Activated CD4-positive, alpha-beta T cell treated with anti-CD3 and anti-CD28 coated beads for 24 hours (primary cell): ENCODE measurements around the gene RAPGEF3.

Experiments used
- DNase-seq, 2 donors: peaks; one replicate each; pipeline ENCODE4 v3.0.0-alpha.2; 2020; ENCODE audit warnings: low read depth in 2 of 2

Gene RAPGEF3

DNA sequence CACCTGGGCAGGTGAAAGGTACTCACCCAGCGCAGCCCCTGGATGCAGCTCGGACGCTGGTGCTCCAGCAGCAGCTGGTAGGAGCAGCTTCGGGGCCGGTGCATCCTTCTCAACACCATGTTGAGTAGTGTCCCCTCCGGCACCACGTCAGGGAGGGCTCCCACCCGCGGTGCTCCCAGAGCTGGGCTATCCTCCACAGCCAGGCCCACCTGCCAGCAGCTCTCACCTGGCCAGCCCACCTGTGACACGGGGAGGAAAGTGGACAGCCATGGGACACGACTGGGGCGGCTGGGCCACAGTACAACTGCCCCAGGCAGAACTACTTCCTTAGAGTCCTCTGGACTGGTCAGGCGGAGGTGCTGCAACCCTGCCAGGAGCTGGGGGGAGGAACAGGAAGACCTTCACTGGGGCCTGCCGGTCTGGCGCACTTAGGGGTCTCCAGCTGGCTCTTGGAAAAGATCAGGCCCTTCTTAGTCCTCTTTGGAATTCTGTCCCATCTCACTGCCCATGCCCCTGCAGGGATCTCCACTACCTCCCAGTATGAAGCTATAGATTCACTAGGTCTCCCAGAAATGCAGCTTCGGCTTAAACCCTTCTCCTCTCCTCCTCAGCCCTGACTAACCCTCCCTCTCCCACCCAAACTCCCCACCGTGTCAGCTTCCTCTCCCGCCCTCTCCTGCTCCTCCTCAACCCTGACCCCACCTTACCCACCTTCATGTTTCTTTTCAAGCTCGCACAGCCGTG, 668 bp downstream of the RAPGEF3 start:
- no peak for DNase-seq

DNA sequence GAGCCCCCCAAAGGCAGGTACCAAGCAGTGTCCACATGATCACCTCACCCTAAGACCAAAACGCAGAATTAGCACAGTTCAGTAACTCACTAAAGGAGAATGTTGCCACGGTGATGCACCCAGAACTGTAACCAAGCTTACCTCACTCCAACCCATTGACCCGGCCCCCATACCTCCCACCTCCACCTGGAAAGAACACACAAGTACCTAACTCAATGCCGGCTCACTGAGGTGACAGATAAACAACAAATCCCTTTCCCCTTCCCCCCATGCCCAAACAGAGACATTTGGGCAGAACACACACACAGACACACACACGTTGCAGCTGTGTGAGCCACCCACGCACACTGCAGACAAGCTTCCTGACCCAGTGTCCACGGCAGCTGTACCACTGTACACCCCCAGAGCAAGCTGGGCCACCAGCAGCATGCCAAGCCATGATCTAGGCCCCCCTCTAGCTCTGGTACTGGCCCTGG, 1.3 kb downstream of the RAPGEF3 start:
- DNase-seq, result no peak

DNA sequence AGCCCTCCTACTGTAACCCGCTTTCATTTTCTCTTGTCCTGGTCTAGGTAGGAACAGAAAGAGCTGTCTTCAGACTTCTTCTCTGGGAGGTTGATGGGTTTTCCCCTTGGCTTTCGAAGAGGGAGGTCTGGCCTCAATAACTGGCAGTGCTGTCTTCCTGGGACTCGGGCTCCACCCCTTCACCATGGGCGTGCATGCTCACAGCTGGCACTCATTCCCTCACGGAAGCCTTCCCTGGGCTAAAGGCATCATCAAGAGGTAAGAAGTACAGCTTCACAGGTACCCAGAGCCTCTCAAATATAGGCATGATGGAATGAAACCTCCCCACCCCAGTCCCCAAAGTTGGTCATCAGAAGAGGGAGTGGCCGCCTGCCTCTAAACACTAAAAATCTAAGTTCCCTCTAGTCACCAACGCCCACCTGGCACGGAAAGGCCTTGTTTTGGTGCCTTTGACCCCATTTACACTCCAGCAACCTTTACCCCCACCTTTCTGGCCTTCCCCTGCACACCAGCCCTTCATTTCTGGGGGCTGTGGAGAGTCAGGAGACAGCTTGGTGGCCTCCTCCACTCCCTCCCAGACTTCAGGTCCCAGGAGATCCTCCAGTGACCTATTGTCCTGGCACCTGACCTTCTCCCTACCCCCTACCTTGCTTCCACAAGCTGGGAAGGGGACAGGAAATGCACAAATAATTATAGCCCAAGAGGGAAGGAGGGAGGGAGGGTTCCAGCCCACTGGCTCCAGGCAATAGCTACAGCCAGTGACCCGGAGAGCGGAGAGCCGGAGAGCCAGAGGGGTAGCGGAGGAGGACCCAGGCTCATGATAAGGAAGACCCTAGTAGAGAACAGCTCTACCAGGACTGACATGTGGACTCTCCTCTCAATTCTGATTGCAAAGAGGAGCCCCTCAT, 2.8 kb downstream of the RAPGEF3 start:
- no peak for DNase-seq

DNA sequence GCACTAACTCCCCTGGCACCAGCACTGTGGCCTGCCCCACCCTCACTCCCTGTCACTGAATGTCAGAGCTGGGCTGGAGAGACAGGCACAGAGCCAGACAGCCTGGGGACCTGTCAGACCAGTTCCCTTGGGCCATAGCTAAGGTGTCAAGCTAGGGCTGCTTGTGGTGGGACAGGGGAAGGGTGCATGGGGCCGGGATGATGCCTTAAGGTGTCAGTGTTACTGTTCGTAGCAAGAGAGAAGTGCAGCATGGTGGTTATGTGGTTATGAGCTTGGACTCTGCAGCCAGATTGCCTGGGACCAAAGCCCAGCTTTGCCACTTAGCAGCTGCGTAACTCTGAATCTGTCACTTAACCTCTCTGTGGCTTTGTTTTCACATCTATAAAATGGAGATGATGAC, 3.8 kb downstream of the RAPGEF3 start:
- DNase-seq, result no peak

DNA sequence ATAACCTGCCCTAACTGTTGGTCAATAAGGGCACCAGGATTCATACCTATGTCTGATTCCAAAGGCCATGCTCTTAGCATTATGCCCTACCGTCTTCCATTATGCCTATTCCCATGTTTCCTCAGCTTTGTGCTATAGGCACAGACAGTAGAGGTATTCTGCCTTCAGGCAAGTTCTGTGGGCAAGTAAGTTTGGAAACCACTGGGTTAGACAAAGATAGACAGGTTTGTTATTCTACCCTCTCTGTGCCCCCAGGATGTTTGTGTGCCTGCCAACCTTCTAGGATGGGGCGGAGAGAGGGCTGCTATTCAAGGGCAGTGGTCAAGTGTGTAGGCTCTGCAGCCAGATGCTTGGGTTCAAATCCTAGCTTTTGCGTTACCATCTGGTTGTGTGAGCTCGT, 4.6 kb downstream of the RAPGEF3 start:
- DNase-seq, result no peak

DNA sequence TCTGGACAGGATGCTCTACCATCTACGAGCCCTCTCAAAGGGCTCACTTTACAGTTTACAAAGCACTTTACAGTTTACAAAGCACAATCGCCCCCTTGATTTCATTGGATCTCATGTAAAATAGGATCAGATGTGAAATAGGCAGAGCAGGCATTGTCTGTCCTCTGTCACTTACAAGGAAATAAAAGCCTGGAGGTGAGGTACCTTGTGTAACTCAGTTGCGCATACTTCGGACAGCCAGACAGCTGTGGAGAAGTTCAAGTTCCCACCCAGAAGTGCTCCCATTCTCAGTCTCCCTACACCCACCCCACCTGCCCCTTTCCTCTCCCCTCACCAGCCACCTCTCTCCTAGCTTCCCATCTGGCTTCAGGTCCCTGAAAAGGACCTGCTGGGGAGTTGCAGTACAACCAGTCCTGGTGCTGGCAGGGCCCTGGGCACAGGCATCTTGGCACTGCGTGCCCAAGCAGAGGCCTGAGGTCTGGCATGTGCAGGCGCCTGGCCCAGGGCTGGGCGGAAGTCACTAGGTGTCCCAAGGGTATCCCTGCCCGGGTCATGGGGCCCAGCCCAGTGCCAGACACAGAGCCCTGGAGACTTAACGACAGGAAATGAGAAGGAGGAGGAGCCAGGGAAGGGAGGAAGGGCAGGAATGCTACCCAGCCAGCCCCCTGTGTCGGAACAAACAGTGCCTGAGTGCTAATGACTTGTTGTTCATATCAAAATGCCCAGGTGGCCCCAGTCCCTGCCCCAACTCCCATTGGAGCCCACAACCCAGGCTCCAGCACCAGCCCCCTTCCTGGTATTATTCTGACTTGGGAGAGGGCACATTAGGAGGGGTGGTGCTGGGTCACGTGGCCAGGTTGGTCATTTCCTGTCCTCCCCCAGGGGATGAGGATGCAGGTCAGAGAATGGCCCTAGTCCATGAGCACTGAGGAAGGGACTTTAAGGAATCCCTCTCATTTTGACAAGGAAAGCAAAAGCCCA, 5.4 kb downstream of the RAPGEF3 start:
- DNase-seq, result no peak

DNA sequence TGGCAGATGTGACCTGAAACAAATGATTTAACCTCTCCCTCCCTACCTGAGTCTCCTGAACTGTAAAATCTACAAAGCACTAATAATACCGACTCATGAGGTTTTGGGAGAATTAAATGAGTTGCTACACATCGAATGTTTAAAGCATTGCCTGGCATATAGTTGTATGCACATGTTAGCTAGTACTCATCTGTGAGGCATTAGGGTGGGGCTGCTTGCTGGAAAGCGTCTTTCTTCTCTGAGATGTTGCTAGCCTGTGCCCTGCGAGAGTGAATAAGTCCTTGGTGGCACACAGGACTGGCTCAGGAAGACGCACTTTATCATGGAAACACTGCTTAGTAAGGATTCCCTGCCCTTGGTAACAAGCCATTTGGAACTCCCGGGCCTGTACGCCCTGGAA, 6.1 kb downstream of the RAPGEF3 start:
- DNase-seq, result no peak

DNA sequence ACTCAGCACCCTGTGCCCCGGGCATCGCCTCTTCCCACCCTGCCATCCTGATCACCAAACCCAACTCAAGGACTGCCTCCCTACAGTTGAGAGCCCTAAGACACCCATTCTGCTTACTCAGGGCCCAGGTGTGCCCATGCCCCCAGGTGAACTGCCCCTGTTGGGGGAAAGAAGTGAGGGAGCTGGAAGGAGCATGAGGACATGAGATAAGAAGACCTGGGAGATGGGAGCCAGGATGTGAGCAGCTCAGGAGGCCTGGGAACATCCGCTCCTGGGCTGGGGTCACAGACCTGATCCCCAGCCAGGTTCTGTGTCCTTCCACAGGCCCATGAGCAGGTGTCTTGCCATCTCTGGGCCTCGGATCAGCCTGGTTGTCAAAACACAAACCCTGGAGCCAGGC, 6.6 kb downstream of the RAPGEF3 start:
- no peak for DNase-seq

DNA sequence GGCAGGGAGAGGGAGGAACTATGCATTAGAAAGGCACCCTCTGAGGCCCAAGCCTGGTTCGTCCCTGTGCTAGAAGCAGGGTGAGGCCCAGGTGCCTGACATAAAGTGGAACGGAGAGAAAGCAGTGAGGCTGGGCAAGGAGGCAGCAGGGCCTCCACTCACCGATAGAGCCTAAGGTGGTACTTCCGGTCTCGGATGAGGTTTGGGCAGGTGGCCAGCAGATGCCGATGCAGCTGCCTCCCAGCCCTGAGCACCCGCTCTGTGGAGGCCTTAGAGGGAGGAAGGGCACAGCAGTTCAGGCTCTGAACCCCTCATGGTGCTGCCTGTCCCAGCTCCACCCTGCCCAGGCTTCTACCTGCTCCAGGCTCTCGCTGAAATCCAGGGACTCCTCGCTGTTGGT, 7.1 kb downstream of the RAPGEF3 start:
- no peak for DNase-seq

DNA sequence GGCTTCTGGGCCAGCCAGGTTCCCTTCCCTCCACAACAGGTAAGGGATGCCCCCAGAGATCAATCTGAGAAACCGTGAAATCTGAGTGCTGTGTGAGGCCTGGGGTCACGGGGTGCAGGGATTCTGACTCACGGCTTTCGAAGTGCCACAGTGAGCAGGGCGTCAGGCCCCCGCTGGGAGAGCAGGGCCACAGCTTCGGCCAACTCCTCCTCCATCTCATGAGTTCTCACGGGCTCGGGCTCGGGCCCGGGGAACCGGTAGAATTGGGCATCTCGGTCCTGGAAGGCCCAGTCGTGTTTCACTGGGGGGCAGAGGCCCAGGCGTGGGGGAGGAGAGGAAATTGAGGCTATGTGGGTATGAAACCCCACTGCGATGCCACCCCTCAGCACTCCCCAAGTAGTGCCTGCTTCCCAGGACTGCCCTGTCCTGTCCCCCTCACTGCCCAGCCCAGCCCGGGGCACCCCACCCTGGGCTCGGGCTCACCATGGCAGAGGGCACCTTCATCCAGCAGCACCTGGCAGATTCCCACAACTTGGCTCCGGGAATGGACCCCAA, 7.7 kb downstream of the RAPGEF3 start:
- no peak for DNase-seq

DNA sequence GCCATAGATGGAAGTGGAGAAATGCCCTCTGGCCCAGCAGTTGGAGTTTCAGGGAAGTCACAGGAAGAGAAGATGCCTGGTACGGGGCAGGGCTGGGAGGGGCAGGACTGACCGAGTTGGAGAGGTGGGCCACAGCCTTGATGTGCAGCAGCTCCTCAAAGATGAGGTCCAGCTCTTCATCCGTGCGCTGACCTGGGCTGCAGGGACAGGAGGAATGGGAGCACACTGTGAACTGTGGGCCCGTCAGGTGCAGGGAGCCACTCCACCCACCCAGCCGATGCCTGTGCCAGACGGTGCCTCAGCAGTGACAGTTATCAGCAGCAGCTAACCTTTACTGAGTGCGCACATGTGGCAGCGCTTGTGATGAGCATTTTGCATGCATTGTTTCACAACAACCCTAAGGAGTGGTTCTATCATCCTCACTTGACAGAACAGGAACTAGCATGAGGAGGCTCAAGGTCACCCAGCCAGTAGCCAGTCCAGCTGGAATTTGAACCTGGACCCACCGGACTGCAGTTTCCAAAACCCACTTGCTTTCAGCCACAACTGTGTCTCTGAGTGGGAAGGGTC, 8.4 kb downstream of the RAPGEF3 start:
- no peak for DNase-seq

DNA sequence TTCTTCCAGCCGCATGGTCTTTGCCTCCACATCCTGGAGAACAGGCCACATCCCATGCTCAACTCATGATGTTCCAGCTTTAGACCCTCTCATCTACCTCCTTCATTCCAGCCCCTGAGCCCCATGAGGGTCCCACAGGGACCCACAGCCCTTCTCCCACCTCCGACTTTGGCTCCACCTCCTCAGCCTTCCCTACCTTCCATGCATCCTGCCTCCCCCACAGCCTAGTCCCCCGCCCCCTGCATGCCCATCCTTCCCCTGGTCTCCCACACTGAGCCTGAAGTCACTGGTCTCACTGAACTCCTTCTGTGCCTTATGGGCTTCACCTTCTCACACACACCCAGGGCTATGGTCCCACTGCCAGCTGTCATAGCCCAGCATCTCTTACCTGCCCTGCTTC, 9.8 kb downstream of the RAPGEF3 start:
- DNase-seq, result no peak

DNA sequence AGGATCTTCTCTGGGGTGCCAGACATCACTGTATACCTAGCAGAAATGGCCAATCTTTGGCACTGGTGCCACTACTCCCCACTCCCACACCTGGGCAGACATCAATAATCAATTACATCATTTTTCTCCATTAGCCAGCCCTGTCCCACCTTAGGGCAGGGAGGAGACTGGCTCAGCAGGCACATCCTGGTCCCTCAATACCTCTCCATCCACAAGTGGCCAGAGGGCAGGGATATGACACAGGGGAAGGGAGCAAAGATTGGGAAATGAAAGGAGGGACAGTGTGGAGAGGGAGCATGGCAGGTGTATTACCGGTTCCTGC, 10.2 kb downstream of the RAPGEF3 start:
- DNase-seq, result no peak

DNA sequence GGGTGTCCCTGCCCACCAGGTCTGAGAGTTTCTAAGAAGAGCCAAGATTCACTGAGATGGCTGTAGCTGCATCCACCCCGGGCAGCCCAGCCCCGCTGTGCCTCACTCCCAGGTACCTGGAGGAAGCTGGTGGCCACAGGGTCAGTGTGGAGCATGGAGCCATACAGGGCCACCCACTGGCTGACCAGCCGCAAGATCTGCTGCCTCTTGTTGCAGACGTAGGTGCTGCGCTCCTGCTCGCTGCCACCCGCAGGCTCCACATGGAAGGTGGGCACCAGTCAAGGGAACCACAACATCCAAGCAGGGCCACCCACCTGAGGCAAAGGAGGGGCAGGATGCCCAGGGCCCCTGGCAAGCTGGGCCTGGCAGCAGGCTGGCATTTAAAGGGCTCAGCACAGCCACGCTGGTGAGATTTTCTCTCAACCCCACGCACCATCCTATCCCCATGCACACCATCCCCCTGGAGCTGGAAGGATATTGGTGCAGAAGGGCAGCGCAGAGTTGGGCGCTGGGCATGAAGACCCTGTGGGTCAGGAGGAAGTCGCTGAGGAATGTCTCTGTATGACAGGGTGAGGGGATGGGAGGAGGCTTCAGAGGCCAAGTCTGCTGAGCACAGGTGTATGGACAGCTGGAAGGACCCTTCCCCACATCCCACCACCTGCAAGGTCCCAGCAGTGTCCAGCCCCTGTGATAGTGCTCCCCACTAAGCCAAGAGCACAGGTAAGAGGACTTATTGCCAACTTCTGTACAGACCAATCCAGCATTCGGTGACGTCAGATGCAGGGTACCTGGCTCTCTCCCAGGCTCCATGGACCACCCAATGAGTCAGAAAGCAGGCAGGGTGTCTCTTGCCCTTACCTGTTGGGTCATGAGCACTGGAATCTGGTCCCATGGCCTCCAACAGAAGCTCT, 10.8 kb downstream of the RAPGEF3 start:
- no peak for DNase-seq

DNA sequence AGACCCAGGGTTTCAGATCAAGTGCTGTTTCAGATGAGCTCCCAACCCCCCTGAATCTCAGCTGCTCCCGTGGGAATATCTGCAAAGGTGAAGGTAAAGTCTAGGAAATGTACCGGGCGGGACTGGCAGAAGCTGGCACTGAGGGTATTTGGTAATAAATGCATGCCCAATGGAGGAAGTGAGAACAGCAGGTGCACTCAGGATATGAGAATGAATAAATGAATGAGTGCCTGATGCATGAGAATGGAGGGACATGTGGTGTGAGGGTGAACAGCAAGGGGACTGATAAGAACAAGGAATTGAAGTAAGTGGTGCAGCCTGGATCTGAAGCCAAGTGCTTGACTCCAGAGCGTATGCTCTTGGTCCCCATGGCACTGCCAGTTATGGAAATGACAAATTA, 11.6 kb downstream of the RAPGEF3 start:
- no peak for DNase-seq

DNA sequence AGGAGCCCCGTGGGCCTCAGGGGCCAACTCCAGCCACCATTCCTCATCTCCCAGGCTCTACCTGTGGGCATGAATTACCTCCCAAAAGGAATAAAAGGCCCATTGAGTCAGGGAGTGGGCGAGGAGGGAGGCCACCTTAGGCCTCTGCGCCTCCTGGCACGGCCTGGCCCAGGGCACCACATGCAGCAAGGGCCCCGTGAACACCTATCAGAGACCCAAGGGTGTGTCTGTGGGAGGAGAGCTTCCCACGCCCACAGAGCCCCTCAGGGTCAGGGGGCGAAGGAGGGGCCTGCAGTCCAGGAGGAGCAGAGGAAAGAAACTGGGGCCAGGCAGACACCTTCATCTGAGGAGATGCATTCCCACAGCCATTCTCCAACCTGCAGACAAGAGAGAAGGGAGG, 12.2 kb downstream of the RAPGEF3 start:
- no peak for DNase-seq

DNA sequence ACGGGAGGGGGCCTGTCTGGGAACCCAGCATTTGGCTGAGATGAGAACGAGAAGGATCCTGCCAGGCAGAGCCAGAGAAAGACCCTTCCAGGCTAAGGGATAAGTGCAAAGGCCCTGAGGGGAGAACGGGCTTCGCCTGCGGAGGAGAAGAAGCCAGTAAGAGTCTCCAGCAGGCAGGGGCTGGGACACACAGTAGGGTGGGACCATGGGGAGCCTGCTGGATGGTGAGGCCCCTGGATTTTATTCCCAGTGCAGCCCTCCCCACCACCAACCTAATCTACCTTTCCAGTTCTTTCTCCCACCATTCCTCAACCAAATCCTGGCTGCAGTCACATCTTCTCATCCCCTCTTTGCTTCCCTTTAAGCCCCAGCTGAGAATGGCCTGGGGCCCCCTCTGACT, 12.6 kb downstream of the RAPGEF3 start:
- no peak for DNase-seq

DNA sequence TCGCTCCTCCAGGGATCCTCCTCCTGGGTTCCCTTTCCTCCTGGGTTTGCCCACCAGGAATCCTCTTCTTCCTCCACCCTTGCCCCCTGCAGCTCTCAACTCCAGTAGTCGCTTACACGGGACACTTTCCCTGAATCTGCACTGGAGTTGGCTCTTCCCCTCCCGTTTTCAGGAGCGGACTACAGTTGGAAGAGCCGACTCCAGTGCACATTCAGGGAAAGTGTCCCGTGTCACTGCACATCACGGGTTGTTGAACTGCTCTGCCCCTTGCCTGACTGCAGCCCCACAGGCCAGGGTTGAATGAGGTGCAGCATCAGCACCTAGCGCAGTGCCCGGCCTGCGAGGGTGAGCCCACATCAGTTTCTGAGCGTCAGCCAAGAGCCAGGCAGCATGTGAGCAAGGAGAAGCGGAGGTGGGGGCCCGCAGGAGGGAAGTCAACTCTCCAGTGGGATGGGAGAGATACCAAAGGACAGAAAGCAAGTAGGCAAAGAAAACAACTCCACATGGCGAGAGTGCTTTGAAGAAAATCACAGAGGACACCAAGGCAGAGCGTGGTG, 13.1 kb downstream of the RAPGEF3 start:
- DNase-seq, result no peak

DNA sequence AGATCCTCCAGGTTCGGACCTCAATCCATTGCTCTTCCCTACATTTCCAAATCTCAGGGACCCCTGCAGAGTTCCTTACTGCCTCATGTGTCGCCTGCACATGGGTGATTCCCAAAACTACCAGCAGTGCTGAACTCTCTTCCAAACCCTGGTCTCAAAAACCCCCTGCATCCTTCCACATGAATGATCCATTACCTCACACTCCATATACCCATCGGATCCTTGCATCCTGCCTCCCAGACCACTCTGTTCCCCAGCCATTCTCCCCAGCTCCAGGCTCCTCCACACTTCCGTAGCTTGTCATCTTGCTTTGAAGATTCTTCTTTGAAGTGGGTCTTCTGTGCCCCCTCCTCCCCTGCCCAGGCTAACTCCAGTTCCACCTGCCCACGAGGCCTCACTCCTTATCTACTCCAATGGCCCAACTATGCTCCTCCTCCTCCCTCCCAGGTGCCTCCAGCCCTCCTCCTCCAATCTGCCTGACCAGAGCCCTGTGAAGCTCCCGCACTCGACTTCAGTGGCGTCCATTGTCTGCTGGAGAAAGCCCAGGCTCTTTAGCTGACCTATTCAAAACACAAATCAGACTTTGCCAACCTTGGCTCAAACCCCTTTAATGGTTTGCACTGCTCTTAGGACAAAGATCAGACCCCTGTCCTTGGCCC, 13.8 kb downstream of the RAPGEF3 start:
- DNase-seq, result no peak
